ENCODE results near the gene ACTR3C. TPM values are rescaled to one million over a fixed set of nuclear protein-coding genes. Genes with fewer than 3 reads are reported as not detected.

The ACTR3C gene
- 1 to 10 TPM in 9 of 12 donors, under 1 TPM in 1, not detected in 2; 0.44 to 2.0 (median 1.4) TPM for polyA plus RNA-seq (ENCODE audit: insufficient read length in 12 of 12)
- long read RNA-seq, donor 1, full-length matches to known transcripts: 4 of 4 reads
- long read RNA-seq, donor 1, partial matches to known transcripts: 0 of 4 reads
- long read RNA-seq, donor 1, other reads (novel, unspliced or antisense): 0 of 4 reads
- long read RNA-seq, donor 2, partial matches to known transcripts: 0 of 6 reads
- long read RNA-seq, donor 2, other reads (novel, unspliced or antisense): 6 of 6 reads
- long read RNA-seq, donor 3: 0 reads
- long read RNA-seq, donor 4: 0 reads
- long read RNA-seq, donor 5: 0 reads
- long read RNA-seq, donor 6: 0 reads
- long read RNA-seq, donor 7, partial matches to known transcripts: 0 of 5 reads
- long read RNA-seq, donor 7, other reads (novel, unspliced or antisense): 5 of 5 reads
- long read RNA-seq, donor 8: 0 reads
- long read RNA-seq, donor 9: 0 reads
- long read RNA-seq, donor 10: 0 reads
- long read RNA-seq, donor 11: 0 reads

- DNase-seq: no peak
Observed at GRCh38 chr7:150322833-150323681, at the start of gene ACTR3C, which contains the start of gene LRRC61. Gene ACTR3C, minus strand, starts transcription at chr7:150323545. Its CDS starts 28,249 bp downstream, at chr7:150295296. Gene LRRC61, plus strand, starts transcription at chr7:150323355. Its CDS starts 13,507 bp downstream, at chr7:150336862.

GRCh38 chr7:150372271-150373048, 49.1 kb upstream of the ACTR3C start:
- no peak for DNase-seq

- no peak for DNase-seq
Observed at GRCh38 chr7:150371996-150372270, 48.6 kb upstream of the ACTR3C start.

- DNase-seq: no peak
Observed at GRCh38 chr7:150371131-150371995, 48.0 kb upstream of the ACTR3C start.

- no peak for DNase-seq
Observed at GRCh38 chr7:150370612-150371071, 47.3 kb upstream of the ACTR3C start.

- DNase-seq: no peak
Observed at GRCh38 chr7:150369748-150370501, 46.6 kb upstream of the ACTR3C start.

GRCh38 chr7:150368884-150369747, 45.8 kb upstream of the ACTR3C start:
- peak; percentile 36 for DNase-seq

- peak; percentile 89 for DNase-seq
Observed at GRCh38 chr7:150368096-150368883, 44.9 kb upstream of the ACTR3C start, which contains the start of gene REPIN1. Gene REPIN1, plus strand, starts transcription at chr7:150368822. Its CDS starts 890 bp downstream, at chr7:150369712.

GRCh38 chr7:150367677-150368095, 44.3 kb upstream of the ACTR3C start:
- no peak for DNase-seq

GRCh38 chr7:150365673-150366398, 42.5 kb upstream of the ACTR3C start:
- no peak for DNase-seq

- DNase-seq: no peak
Observed at GRCh38 chr7:150365194-150365593, 41.8 kb upstream of the ACTR3C start.

- no peak for DNase-seq
Observed at GRCh38 chr7:150363872-150364271, 40.5 kb upstream of the ACTR3C start.

GRCh38 chr7:150363370-150363769, 40.0 kb upstream of the ACTR3C start:
- DNase-seq: no peak

- DNase-seq: no peak
Observed at GRCh38 chr7:150361807-150362621, 38.7 kb upstream of the ACTR3C start.

- no peak for DNase-seq
Observed at GRCh38 chr7:150361402-150361801, 38.1 kb upstream of the ACTR3C start.

- no peak for DNase-seq
Observed at GRCh38 chr7:150360363-150361058, 37.2 kb upstream of the ACTR3C start.

All from muscle of arm (tissue), 14 donors.